SHP77 treated with DMSO at 0.1 percent for 48 hours (cell line): Measurements from ENCODE around the gene LRPPRC.

Experiments used
- DNase-seq: peaks from one replicate; lab custom pipeline; 2025; lab: John Stamatoyannopoulos, UW

Gene LRPPRC

GRCh38 chr2:43854671-43855070 lies 141.1 kb downstream of the LRPPRC start:
- no peak for DNase-seq

DNA sequence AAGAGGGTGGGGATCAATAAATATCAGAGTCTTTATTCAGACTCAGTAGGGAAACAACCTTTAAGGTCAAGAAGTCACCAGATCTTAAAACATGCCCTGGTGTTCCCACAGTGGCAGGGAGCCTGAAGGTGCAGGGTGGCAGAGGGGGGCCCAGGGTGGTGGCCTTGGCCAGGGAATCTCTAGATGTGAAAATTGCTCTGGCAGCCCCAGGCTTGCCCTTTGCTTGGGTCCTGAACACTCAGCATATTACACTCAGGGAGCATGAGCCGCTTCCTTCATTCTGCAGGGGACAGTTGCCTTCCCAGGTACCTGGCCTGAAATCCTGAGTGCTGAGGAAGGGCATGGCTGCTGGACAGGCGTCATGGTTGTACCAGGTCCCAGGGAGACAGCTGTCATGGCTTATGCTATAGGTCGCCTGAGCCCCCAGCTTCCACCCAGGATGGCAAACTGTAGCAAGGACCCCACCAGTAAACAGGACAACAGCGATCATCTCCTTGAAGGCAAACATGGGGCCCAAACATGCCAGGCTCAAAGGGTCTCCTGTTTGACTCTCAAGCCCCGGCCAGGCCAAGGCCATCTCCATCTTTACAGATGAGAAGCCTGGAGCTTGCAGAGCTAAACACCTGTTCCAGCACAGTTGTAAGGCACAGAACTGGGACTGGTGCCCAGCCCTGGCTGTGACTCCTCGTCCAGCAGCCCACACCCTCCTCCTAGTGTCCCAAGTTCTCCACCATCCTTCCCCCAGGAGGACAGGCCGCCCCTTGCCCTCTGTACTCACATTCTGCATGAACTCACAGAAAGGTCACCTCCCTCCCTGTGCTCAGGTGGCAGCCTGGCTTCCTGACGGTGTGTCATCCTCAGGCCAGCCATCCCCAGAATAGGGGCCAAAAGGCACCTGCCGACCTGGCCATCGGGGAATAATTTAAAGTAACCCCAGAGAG lies 142.4 kb downstream of the LRPPRC start:
- DNase-seq, result no peak

GRCh38 chr2:43852196-43852730 lies 143.5 kb downstream of the LRPPRC start:
- DNase-seq, result no peak

GRCh38 chr2:43851011-43851980 lies 144.5 kb downstream of the LRPPRC start:
- no peak for DNase-seq

GRCh38 chr2:43848214-43848613 lies 147.6 kb downstream of the LRPPRC start:
- no peak for DNase-seq

DNA sequence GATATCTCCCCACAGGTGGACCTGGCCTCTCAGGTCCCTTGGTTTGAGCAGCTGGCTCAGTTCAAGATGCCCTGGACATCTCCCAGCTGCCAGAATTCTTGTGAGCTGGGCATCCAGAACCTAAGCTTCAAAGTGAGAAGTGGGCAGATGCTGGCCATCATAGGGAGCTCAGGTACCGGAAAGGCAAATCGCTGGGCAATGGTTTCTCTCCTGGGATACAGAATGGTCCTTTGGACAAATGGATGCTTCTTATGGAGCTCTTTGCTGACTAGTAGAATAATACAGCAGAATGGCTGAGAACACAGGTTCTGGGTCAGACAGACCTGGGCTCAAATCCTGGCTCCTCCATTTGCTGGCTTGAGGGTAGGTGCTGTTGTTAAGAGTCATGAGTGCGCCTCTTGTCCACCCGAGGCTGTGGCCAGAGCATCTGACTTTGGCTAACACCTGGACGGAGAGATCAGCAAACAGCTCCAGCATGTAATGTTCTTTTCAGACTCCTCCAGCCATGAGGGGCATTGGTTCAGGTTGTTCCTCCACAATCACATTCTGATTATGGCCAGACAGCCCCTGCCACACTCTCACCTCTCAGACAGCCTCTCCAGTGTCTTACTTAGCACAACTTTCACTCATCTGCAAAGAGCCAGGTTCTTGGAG lies 149.5 kb downstream of the LRPPRC start:
- DNase-seq, result no peak

DNA sequence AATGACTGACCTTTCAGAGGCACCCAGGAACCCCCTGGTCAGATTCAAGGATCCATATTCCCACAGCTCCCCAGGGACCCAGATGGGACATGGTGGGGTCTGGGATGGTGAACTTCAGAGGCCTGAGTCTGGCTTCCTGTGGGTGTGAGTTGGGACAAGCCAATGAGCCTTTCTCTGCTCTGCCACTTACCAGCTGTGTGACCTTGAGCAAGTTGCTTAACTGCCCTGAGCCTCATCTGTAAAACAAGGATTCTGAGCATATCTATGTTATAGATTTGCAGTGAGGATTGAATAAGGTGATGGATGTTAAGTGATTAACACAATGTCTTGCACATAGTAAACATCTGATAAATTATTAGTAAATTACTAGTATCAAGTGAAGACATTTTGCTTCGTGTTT lies 150.6 kb downstream of the LRPPRC start:
- DNase-seq, result no peak

DNA sequence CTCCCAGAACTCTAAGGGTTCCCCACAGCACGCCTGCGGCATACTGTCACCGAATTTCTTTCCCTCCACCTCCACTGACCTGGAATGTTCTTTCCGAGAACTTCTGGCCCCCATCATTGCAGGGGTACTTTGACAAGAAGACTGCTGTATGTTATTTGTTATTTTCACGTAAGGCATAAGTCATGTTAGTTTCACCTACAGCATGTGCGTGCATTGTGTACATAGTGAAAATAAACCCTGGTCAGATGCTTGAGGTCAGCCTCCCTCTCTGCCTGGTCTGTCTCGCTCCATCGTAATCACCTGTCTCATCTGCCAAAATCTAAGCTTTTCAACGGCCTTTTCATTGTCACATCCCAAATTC lies 152.9 kb downstream of the LRPPRC start:
- no peak for DNase-seq

GRCh38 chr2:43841949-43842865 lies 153.6 kb downstream of the LRPPRC start:
- DNase-seq, result no peak

DNA sequence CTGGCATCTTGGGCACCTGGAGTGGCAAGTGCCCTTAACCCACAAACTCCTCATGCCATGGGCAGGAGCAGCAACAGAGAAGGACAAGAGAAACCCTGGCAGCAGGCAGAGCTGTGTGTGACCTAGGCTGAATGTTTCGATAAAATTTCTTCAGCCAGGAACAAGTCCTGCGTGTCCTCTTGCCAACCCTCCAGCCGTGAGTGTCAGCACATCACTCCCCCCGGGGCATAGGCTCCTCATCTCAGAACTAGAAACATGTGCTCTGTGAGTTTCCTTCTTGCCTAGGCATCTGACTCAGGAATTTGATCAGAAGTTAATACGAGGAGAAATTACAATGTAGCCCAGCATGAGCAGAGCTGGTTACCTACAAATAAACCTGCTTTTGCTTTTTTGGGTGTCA lies 154.8 kb downstream of the LRPPRC start:
- DNase-seq, result no peak

- DNase-seq, result no peak
These were observed 155.8 kb downstream of the LRPPRC start for GRCh38 chr2:43839776-43840564.

GRCh38 chr2:43838560-43839267 lies 157.1 kb downstream of the LRPPRC start, which contains the start of the genes ABCG5 and ABCG8:
ABCG5 (minus strand) TSS chr2:43838839; CDS start chr2:43838679, 160 bp downstream.
ABCG8 (plus strand) TSS chr2:43838971; CDS start chr2:43839054, 83 bp downstream.
- DNase-seq, result no peak

DNA sequence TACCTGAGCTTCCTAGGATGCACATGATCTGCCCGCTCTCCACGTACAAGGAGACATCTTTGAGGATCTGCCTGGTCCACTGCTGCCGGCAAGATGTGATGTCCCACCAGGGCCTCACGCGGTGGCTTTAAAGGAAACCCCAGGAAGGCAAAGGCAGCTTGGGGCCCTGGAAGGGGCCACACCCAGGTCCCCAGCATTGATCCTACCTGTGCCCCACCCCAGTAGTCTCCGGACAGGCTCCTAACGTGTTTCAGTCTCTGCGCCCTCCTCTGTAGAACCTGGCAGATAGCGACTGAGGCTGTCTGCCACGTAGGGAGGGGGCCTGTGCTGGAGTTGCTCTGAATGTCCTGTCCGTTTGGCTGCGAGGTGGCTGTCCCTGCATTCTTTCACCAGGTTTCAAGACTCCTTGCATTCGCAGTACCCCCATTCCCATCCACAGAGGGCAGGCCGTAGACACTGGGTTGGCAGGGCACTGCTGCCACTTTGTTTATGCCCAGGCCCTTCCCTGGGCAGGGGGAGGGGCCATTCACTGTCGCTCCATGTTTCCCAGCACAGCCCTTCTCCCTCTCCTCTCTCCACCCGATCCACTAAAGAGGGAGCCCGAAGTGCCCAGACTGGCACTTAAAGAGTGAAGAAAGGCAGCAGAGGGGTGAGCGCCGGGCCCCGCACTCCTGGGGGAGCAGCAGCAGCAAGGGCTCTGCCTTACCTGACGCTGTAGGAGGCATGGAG lies 157.8 kb downstream of the LRPPRC start:
- no peak for DNase-seq

- no peak for DNase-seq
These were observed 158.8 kb downstream of the LRPPRC start for GRCh38 chr2:43837033-43837432.
